ENCODE measurements around the gene DNM2. TPM values are rescaled to one million over a fixed set of nuclear protein-coding genes. Genes with fewer than 3 reads are reported as not detected.
A peak's percentile ranks its signal among the peaks of the same experiment; 100 is the strongest.

The DNM2 gene
- total and polyA plus RNA-seq, 10 of the 15 experiments (the other 5 are each of a cell fraction or from before 2014, with no cell fraction given), result 1.2 to 146 (median 68.9) TPM

- Histone ChIP-seq H3K27ac (ENCODE audit: control insufficient read depth, insufficient read depth) (peak overlapping the region; percentile 82), H3K9me3 (replicated peaks; ENCODE audit: control insufficient read depth, insufficient read depth, low read length) (no peaks in the 10 kb centered on the region), H4K20me1 (ENCODE audit: control insufficient read depth, insufficient read depth) (no peaks in the 10 kb centered on the region; the same call in 1 of the 2 replicates), H3K4me2 (ENCODE audit: control insufficient read depth, insufficient read depth) (peak overlapping the region; percentile 51), H3K79me2 (ENCODE audit: control insufficient read depth, insufficient read depth, low read length) (peaks cover 10% of the 10 kb centered on the region), H2AFZ (ENCODE audit: control insufficient read depth, low read depth, low read length) (no peak overlapping the region), H3K36me3 (ENCODE audit: control insufficient read depth in 2 of 2, insufficient read depth in 2 of 2, low read length in 1 of 2) (peaks cover 11 to 22% of the 10 kb centered on the region in 2 experiments; a peak in 3 of 4 replicates), H3K27me3 (replicated peaks in 1 of 2; ENCODE audit: control insufficient read depth in 2 of 2, insufficient read depth in 2 of 2, low read length in 1 of 2) (no peaks in the 10 kb centered on the region), H3K4me1 (ENCODE audit: control insufficient read depth, insufficient read depth, low read length) (peaks cover 15% of the 10 kb centered on the region), H3K9ac (ENCODE audit: control insufficient read depth, insufficient read depth, low read length) (peak overlapping the region; percentile 20; the same call in 1 of the 2 replicates), H3K4me3 (peak overlapping the region; percentile 57; the same call in 1 of the 2 replicates)
- ChIA-PET CTCF (interaction anchor here (1.0 to 5.1 kb wide), 4 partner anchors 43 to 104 kb away, joined by 3 to 36 read pairs (median 10); partner anchors contain the start of genes DNM2 and QTRT1), POLR2A (interaction anchor here (0.5 to 2.8 kb wide), 8 partner anchors 8 to 194 kb away, joined by 3 to 20 read pairs (median 4); partner anchors contain the start of genes DNM2 and TMED1), RAD21 (ENCODE audit: unreplicated experiment) (interaction anchor here (0.5 to 2.7 kb wide), 4 partner anchors 44 to 157 kb away, joined by 3 to 23 read pairs (median 3); partner anchors contain the start of gene DNM2), SMC1A (ENCODE audit: uncharacterized antibody, unreplicated experiment) (interaction anchor here (1.0 to 2.7 kb wide), 8 partner anchors 13 to 104 kb away, joined by 3 to 27 read pairs (median 6); partner anchors contain the start of genes DNM2 and TMED1)
- peak; percentile 66 for FAIRE-seq
- WGBS (ENCODE audit: insufficient coverage, insufficient replicate concordance, low lambda C conversion rate, missing lambda C conversion rate), result 7% methylated on average over 17 of the region's 17 CpGs
- intact Hi-C loops (cut with micrococcal nuclease; ENCODE audit: unreplicated experiment), result no loop called here
- BruUV-seq (replicated peaks), result no TSS peak
- ATAC-seq, result peak; percentile 57
- in situ Hi-C loops (cut with MboI), result no loop called here
- DNase-seq (ENCODE audit: low read depth, low spot score), result no peak
- TF ChIP-seq MEF2A (IDR thresholded peaks at IDR 0.05; ENCODE audit: insufficient read depth, low read depth, low read length) (no peak), POLR2AphosphoS2 (IDR thresholded peaks at IDR 0.05; ENCODE audit: low read depth, low read length) (0 out of 2 replicates have a peak, but pooled peaks have one; percentile 3), ASH2L (IDR thresholded peaks at IDR 0.05; ENCODE audit: borderline replicate concordance, low read depth) (no peak), GABPA (IDR thresholded peaks at IDR 0.05; ENCODE audit: low read depth) (no peak), ZNF24 (IDR thresholded peaks at IDR 0.05) (no peak), NRF1 (conservative IDR thresholded peaks at IDR 0.05; ENCODE audit: low read depth, low read length) (no peak), EED (IDR thresholded peaks at IDR 0.05; ENCODE audit: low read depth) (0 out of 2 replicates have a peak, but pooled peaks have one; percentile 30), ZNF384 (IDR thresholded peaks at IDR 0.05; ENCODE audit: borderline replicate concordance, low read depth, low read length) (peak; percentile 17; the same call in 1 of the 2 replicates), MTA2 (IDR thresholded peaks at IDR 0.05; ENCODE audit: low read depth) (no peak), SKIL (IDR thresholded peaks at IDR 0.05; ENCODE audit: low read depth, poor library complexity, severe bottlenecking) (no peak), CBX3 (IDR thresholded peaks at IDR 0.05; ENCODE audit: borderline replicate concordance, low read depth) (no peak), NR2C1 (IDR thresholded peaks at IDR 0.05) (no peak), ZNF207 (IDR thresholded peaks at IDR 0.05; ENCODE audit: borderline replicate concordance) (no peak), PAX5 (IDR thresholded peaks at IDR 0.05; ENCODE audit: borderline replicate concordance, low read depth, low read length) (peak; percentile 52; the same call in 1 of the 2 replicates)
- TF ChIP-seq, protein P1, sequence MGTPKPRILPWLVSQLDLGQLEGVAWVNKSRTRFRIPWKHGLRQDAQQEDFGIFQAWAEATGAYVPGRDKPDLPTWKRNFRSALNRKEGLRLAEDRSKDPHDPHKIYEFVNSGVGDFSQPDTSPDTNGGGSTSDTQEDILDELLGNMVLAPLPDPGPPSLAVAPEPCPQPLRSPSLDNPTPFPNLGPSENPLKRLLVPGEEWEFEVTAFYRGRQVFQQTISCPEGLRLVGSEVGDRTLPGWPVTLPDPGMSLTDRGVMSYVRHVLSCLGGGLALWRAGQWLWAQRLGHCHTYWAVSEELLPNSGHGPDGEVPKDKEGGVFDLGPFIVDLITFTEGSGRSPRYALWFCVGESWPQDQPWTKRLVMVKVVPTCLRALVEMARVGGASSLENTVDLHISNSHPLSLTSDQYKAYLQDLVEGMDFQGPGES (IDR thresholded peaks at IDR 0.05), result no peak
Observed at GRCh38 chr19:10760273-10760944, 42.5 kb downstream of the DNM2 start.
